ENCODE data around the gene GRID1. TPM values are rescaled to one million over a fixed set of nuclear protein-coding genes. Genes with fewer than 3 reads are reported as not detected.

Gene GRID1
- total RNA-seq, 1 donor from 2014 or later = 0.22 TPM

- DNase-seq (ENCODE audit: low spot score, unreplicated experiment) = no peak
- Mint-ChIP-seq H3K4me3 (ENCODE audit: low read depth) (no peak overlapping the region), H3K27ac (no peak overlapping the region), H3K9me3 (ENCODE audit: low read depth) (no peaks in the 10 kb centered on the region), H3K27me3 (peaks cover 6% of the 10 kb centered on the region), H3K36me3 (ENCODE audit: insufficient read depth) (no peaks in the 10 kb centered on the region), H3K4me1 (ENCODE audit: low read depth) (no peaks in the 10 kb centered on the region)
- TF ChIP-seq CTCF (IDR thresholded peaks at IDR 0.05; ENCODE audit: unreplicated experiment) = no peak
Observed at GRCh38 chr10:86048571-86048970, 318.0 kb downstream of the GRID1 start.

GRCh38 chr10:86047588-86047987 is 319.0 kb downstream of the GRID1 start:
- Mint-ChIP-seq H3K4me1 (ENCODE audit: low read depth) (no peaks in the 10 kb centered on the region), H3K27ac (no peak overlapping the region), H3K36me3 (ENCODE audit: insufficient read depth) (no peaks in the 10 kb centered on the region), H3K27me3 (peaks cover 6% of the 10 kb centered on the region), H3K9me3 (ENCODE audit: low read depth) (no peaks in the 10 kb centered on the region), H3K4me3 (ENCODE audit: low read depth) (no peak overlapping the region)
- no peak for TF ChIP-seq CTCF (IDR thresholded peaks at IDR 0.05; ENCODE audit: unreplicated experiment)
- DNase-seq (ENCODE audit: low spot score, unreplicated experiment) = no peak

GRCh38 chr10:86046845-86047460 is 319.6 kb downstream of the GRID1 start:
- Mint-ChIP-seq H3K4me1 (ENCODE audit: low read depth) (no peaks in the 10 kb centered on the region), H3K27ac (no peak overlapping the region), H3K27me3 (peaks cover 6% of the 10 kb centered on the region), H3K36me3 (ENCODE audit: insufficient read depth) (no peaks in the 10 kb centered on the region), H3K9me3 (ENCODE audit: low read depth) (no peaks in the 10 kb centered on the region), H3K4me3 (ENCODE audit: low read depth) (no peak overlapping the region)
- no peak for TF ChIP-seq CTCF (IDR thresholded peaks at IDR 0.05; ENCODE audit: unreplicated experiment)
- no peak for DNase-seq (ENCODE audit: low spot score, unreplicated experiment)

- peaks cover 6% of the 10 kb centered on the region for H3K27me3 Mint-ChIP-seq
- H3K9me3 Mint-ChIP-seq (ENCODE audit: low read depth) = no peaks in the 10 kb centered on the region
- no peak overlapping the region for H3K4me3 Mint-ChIP-seq (ENCODE audit: low read depth)
- no peaks in the 10 kb centered on the region for H3K36me3 Mint-ChIP-seq (ENCODE audit: insufficient read depth)
- no peak for TF ChIP-seq CTCF (IDR thresholded peaks at IDR 0.05; ENCODE audit: unreplicated experiment)
- H3K4me1 Mint-ChIP-seq (ENCODE audit: low read depth) = no peaks in the 10 kb centered on the region
- H3K27ac Mint-ChIP-seq = no peak overlapping the region
- no peak for DNase-seq (ENCODE audit: low spot score, unreplicated experiment)
Observed at GRCh38 chr10:86045896-86046295, 320.7 kb downstream of the GRID1 start.

- TF ChIP-seq CTCF (IDR thresholded peaks at IDR 0.05; ENCODE audit: unreplicated experiment) = no peak
- Mint-ChIP-seq H3K4me3 (ENCODE audit: low read depth) (no peak overlapping the region), H3K9me3 (ENCODE audit: low read depth) (no peaks in the 10 kb centered on the region), H3K36me3 (ENCODE audit: insufficient read depth) (no peaks in the 10 kb centered on the region), H3K27me3 (peaks cover 6% of the 10 kb centered on the region), H3K27ac (no peak overlapping the region), H3K4me1 (ENCODE audit: low read depth) (no peaks in the 10 kb centered on the region)
- DNase-seq (ENCODE audit: low spot score, unreplicated experiment) = no peak
Observed at GRCh38 chr10:86044029-86044428, 322.6 kb downstream of the GRID1 start.

Data from progenitor cell of endocrine pancreas (in vitro differentiated cells).